DND-41 (cell line): ENCODE data around the gene TPCN1.

Source experiments
- EZH2 ChIP-seq: IDR thresholded peaks from 3 replicates; pipeline ENCODE4 v1.6.1; 2012; ENCODE audit warnings: borderline replicate concordance, low read depth, mild to moderate bottlenecking, moderate library complexity, low read length, inconsistent platforms; ENCODE audit not compliant: severe bottlenecking
- TF ChIP-seq, protein P1 (sequence below): IDR thresholded peaks from 2 replicates; pipeline ENCODE4 v1.5.1; 2012; ENCODE audit warnings: borderline replicate concordance, low read length, moderate library complexity, mild to moderate bottlenecking; ENCODE audit not compliant: poor library complexity, severe bottlenecking; ENCODE audit errors: extremely low read depth

DNA sequence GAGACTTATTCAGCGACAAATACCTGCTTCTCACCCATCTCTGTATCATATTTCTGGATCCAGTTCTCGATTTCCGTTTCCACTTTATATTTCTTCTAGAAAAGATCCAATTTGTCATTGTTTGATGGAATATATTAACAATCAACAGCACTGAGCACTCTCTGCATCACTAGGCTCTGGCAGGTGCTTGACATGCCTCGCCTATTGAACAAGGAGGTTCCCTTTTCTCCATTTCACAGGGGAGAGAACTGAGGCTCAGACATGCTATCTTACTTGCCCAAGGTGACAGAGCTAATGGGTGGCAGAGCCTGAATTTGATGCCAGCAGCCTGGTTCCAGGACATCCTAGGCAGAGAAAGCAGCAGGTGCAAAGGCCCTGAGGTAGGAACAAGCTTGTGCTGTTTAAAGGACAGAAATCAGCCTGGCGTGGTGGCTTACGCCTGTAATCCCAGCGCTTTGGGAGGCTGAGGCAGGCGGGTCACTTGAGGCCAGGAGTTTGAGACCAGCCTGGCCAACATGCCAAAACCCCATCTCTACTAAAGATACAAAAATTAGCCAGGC lies 23.7 kb upstream of the TPCN1 start:
- TF ChIP-seq EZH2, result no peak
- TF ChIP-seq, protein P1, sequence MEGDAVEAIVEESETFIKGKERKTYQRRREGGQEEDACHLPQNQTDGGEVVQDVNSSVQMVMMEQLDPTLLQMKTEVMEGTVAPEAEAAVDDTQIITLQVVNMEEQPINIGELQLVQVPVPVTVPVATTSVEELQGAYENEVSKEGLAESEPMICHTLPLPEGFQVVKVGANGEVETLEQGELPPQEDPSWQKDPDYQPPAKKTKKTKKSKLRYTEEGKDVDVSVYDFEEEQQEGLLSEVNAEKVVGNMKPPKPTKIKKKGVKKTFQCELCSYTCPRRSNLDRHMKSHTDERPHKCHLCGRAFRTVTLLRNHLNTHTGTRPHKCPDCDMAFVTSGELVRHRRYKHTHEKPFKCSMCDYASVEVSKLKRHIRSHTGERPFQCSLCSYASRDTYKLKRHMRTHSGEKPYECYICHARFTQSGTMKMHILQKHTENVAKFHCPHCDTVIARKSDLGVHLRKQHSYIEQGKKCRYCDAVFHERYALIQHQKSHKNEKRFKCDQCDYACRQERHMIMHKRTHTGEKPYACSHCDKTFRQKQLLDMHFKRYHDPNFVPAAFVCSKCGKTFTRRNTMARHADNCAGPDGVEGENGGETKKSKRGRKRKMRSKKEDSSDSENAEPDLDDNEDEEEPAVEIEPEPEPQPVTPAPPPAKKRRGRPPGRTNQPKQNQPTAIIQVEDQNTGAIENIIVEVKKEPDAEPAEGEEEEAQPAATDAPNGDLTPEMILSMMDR, result no peak
